Loucy (cell line): ENCODE results near the gene ATP1B1.

Experiments used
- CTCF ChIP-seq: fragments of 200-600 bp; sonication (generic); conservative IDR thresholded peaks from 2 replicates; pipeline ENCODE4 v1.5.1; 2014; ENCODE audit warnings: mild to moderate bottlenecking, antibody characterized with exemption, low read length
- EZH2phosphoT487 ChIP-seq: fragments of 200-600 bp; IDR thresholded peaks from 2 replicates; pipeline ENCODE4 v1.6.1; 2018; ENCODE audit warnings: antibody characterized with exemption, mild to moderate bottlenecking, moderate library complexity, borderline replicate concordance

- no peak for TF ChIP-seq CTCF
- TF ChIP-seq EZH2phosphoT487, result no peak
Measured at GRCh38 chr1:169122976-169123375, 16.5 kb downstream of the ATP1B1 start.
